ENCODE measurements around the gene KCNB1. TPM values are rescaled to one million over a fixed set of nuclear protein-coding genes. Genes with fewer than 3 reads are reported as not detected.

Gene KCNB1
- total and polyA plus RNA-seq, 5 experiments from 2014 or later, result 0.05 TPM; not detected in 4

GRCh38 chr20:49478754-49479689, 3.4 kb downstream of the KCNB1 start:
- Mint-ChIP-seq H3K4me1 (peaks cover 0 to 2% (median under 1%) of the 10 kb centered on the region in 4 donors), H3K36me3 (peaks cover 0 to 3% (median 0%) of the 10 kb centered on the region in 3 donors), H3K27me3 (peaks cover 19 to 63% (median 49%) of the 10 kb centered on the region in 5 donors), H3K27ac (peak overlapping the region in 1 of 10 donors; percentile 45), H3K4me3 (no peak overlapping the region), H3K9me3 (peaks cover 0 to 4% (median 0%) of the 10 kb centered on the region in 9 donors)
- POLR2A ChIA-PET, result no interaction called here
- ATAC-seq (no peak), DNase-seq (no peak)

GRCh38 chr20:49478266-49478665, 4.2 kb downstream of the KCNB1 start:
- Mint-ChIP-seq H3K4me3 (no peak overlapping the region), H3K4me1 (peaks cover 0 to 2% (median 0%) of the 10 kb centered on the region in 4 donors), H3K36me3 (peaks cover 0 to 3% (median 0%) of the 10 kb centered on the region in 3 donors), H3K27me3 (peaks cover 19 to 61% (median 49%) of the 10 kb centered on the region in 5 donors), H3K27ac (no peak overlapping the region), H3K9me3 (peaks cover 0 to 4% (median 0%) of the 10 kb centered on the region in 9 donors)
- POLR2A ChIA-PET, result no interaction called here
- no peak for DNase-seq
- ATAC-seq, result no peak

GRCh38 chr20:49477200-49477599, 5.3 kb downstream of the KCNB1 start:
- peaks cover 19 to 69% (median 49%) of the 10 kb centered on the region in 5 donors for H3K27me3 Mint-ChIP-seq
- ATAC-seq, result no peak
- no peak overlapping the region for H3K27ac Mint-ChIP-seq
- H3K36me3 Mint-ChIP-seq, result peaks cover 0 to 3% (median 0%) of the 10 kb centered on the region in 3 donors
- peaks cover 0 to 4% (median 0%) of the 10 kb centered on the region in 9 donors for H3K9me3 Mint-ChIP-seq
- POLR2A ChIA-PET, result no interaction called here
- H3K4me1 Mint-ChIP-seq, result no peaks in the 10 kb centered on the region
- no peak overlapping the region for H3K4me3 Mint-ChIP-seq
- DNase-seq, result no peak

GRCh38 chr20:49476016-49476355, 6.5 kb downstream of the KCNB1 start:
- no peak for DNase-seq
- Mint-ChIP-seq H3K4me1 (no peaks in the 10 kb centered on the region), H3K36me3 (peaks cover 0 to 3% (median 0%) of the 10 kb centered on the region in 3 donors), H3K27ac (no peak overlapping the region), H3K4me3 (no peak overlapping the region), H3K9me3 (peaks cover 0 to 4% (median 0%) of the 10 kb centered on the region in 9 donors), H3K27me3 (peaks cover 15 to 64% (median 42%) of the 10 kb centered on the region in 5 donors)
- POLR2A ChIA-PET, result no interaction called here
- no peak for ATAC-seq

GRCh38 chr20:49475292-49476015, 7.0 kb downstream of the KCNB1 start:
- Mint-ChIP-seq H3K27ac (no peak overlapping the region), H3K4me1 (no peaks in the 10 kb centered on the region), H3K9me3 (peaks cover 0 to 4% (median 0%) of the 10 kb centered on the region in 9 donors), H3K4me3 (no peak overlapping the region), H3K36me3 (no peaks in the 10 kb centered on the region), H3K27me3 (peaks cover 12 to 64% (median 42%) of the 10 kb centered on the region in 5 donors)
- no peak for DNase-seq
- POLR2A ChIA-PET, result interaction anchor here (0.5 kb wide), 1 partner anchor 18 kb away, joined by 5 read pairs; no protein-coding TSS in a partner anchor
- no peak for ATAC-seq

GRCh38 chr20:49471397-49471796, 11.1 kb downstream of the KCNB1 start:
- POLR2A ChIA-PET, result no interaction called here
- DNase-seq, result no peak
- H3K4me3 Mint-ChIP-seq, result no peak overlapping the region
- peaks cover 9 to 73% (median 46%) of the 10 kb centered on the region in 5 donors for H3K27me3 Mint-ChIP-seq
- H3K27ac Mint-ChIP-seq, result no peak overlapping the region
- peaks cover 0 to 3% (median 0%) of the 10 kb centered on the region in 4 donors for H3K4me1 Mint-ChIP-seq
- peaks cover 0 to 2% (median 0%) of the 10 kb centered on the region in 3 donors for H3K36me3 Mint-ChIP-seq
- peaks cover 0 to 2% (median 0%) of the 10 kb centered on the region in 9 donors for H3K9me3 Mint-ChIP-seq
- ATAC-seq, result no peak

GRCh38 chr20:49470922-49471321, 11.5 kb downstream of the KCNB1 start:
- Mint-ChIP-seq H3K27me3 (peaks cover 9 to 73% (median 46%) of the 10 kb centered on the region in 5 donors), H3K4me3 (no peak overlapping the region), H3K4me1 (peaks cover 0 to 3% (median 0%) of the 10 kb centered on the region in 4 donors), H3K36me3 (peaks cover 0 to 2% (median 0%) of the 10 kb centered on the region in 3 donors), H3K9me3 (peaks cover 0 to 2% (median 0%) of the 10 kb centered on the region in 9 donors), H3K27ac (no peak overlapping the region)
- POLR2A ChIA-PET, result no interaction called here
- no peak for DNase-seq
- no peak for ATAC-seq

- POLR2A ChIA-PET, result no interaction called here
- H3K27me3 Mint-ChIP-seq, result peaks cover 9 to 55% (median 34%) of the 10 kb centered on the region in 5 donors
- peaks cover 0 to 2% (median 0%) of the 10 kb centered on the region in 3 donors for H3K36me3 Mint-ChIP-seq
- H3K4me1 Mint-ChIP-seq, result peaks cover 0 to 3% (median 0%) of the 10 kb centered on the region in 4 donors
- H3K9me3 Mint-ChIP-seq, result peaks cover 0 to 2% (median 0%) of the 10 kb centered on the region in 9 donors
- ATAC-seq (no peak), DNase-seq (no peak)
- H3K27ac Mint-ChIP-seq, result no peak overlapping the region
- no peak overlapping the region for H3K4me3 Mint-ChIP-seq
Measured at GRCh38 chr20:49469060-49469459, 13.4 kb downstream of the KCNB1 start.

- peaks cover 0 to 3% (median 0%) of the 10 kb centered on the region in 4 donors for H3K4me1 Mint-ChIP-seq
- peak overlapping the region in 2 of 10 donors; percentile 45 to 79 for H3K27ac Mint-ChIP-seq
- H3K9me3 Mint-ChIP-seq, result peaks cover 0 to 2% (median 0%) of the 10 kb centered on the region in 9 donors
- H3K4me3 Mint-ChIP-seq, result no peak overlapping the region
- H3K27me3 Mint-ChIP-seq, result peaks cover 9 to 51% (median 33%) of the 10 kb centered on the region in 5 donors
- DNase-seq (no peak), ATAC-seq (peak in 1 of 2 donors; percentile 16)
- POLR2A ChIA-PET, result no interaction called here
- H3K36me3 Mint-ChIP-seq, result peaks cover 0 to 2% (median 0%) of the 10 kb centered on the region in 3 donors
Measured at GRCh38 chr20:49468412-49468811, 14.1 kb downstream of the KCNB1 start.

- Mint-ChIP-seq H3K27me3 (peaks cover 9 to 44% (median 38%) of the 10 kb centered on the region in 5 donors), H3K9me3 (peaks cover 0 to 2% (median 0%) of the 10 kb centered on the region in 9 donors), H3K36me3 (peaks cover 0 to 2% (median 0%) of the 10 kb centered on the region in 3 donors), H3K4me3 (no peak overlapping the region), H3K4me1 (peaks cover 0 to 3% (median 0%) of the 10 kb centered on the region in 4 donors), H3K27ac (no peak overlapping the region)
- DNase-seq (no peak), ATAC-seq (no peak)
- POLR2A ChIA-PET, result no interaction called here
Measured at GRCh38 chr20:49466114-49466912, 16.2 kb downstream of the KCNB1 start.

GRCh38 chr20:49464556-49464955, 17.9 kb downstream of the KCNB1 start:
- peaks cover 0 to 3% (median 0%) of the 10 kb centered on the region in 4 donors for H3K4me1 Mint-ChIP-seq
- peaks cover 0 to 2% (median 0%) of the 10 kb centered on the region in 3 donors for H3K36me3 Mint-ChIP-seq
- DNase-seq (no peak), ATAC-seq (no peak)
- H3K27ac Mint-ChIP-seq, result no peak overlapping the region
- POLR2A ChIA-PET, result no interaction called here
- H3K9me3 Mint-ChIP-seq, result peaks cover 0 to 2% (median 0%) of the 10 kb centered on the region in 9 donors
- H3K27me3 Mint-ChIP-seq, result peaks cover under 1 to 31% (median 29%) of the 10 kb centered on the region in 5 donors
- no peak overlapping the region for H3K4me3 Mint-ChIP-seq

GRCh38 chr20:49462626-49463025, 19.8 kb downstream of the KCNB1 start:
- no peaks in the 10 kb centered on the region for H3K4me1 Mint-ChIP-seq
- POLR2A ChIA-PET, result no interaction called here
- H3K9me3 Mint-ChIP-seq, result peaks cover 0 to under 1% (median 0%) of the 10 kb centered on the region in 9 donors
- H3K27ac Mint-ChIP-seq, result no peak overlapping the region
- H3K4me3 Mint-ChIP-seq, result no peak overlapping the region
- ATAC-seq (no peak), DNase-seq (no peak)
- H3K27me3 Mint-ChIP-seq, result peaks cover 2 to 31% (median 18%) of the 10 kb centered on the region in 5 donors
- no peaks in the 10 kb centered on the region for H3K36me3 Mint-ChIP-seq
